Ovary (tissue), 3 donors: ENCODE data around the gene LHFPL6.

Source experiments
- EP300 ChIP-seq: sonication (generic); formaldehyde crosslinking; IDR thresholded peaks from one replicate; pipeline ENCODE4 v1.6.1; 2017; ENCODE audit warnings: antibody characterized with exemption
- POLR2A ChIP-seq: fragments of 450-650 bp; IDR thresholded peaks from one replicate; pipeline ENCODE4 v1.6.1; 2017; ENCODE audit warnings: antibody characterized with exemption, mild to moderate bottlenecking, moderate library complexity
- TF ChIP-seq, protein P1 (sequence below), 3 donors: fragments of 450-650 bp in 2 of 3; fragments of 200-600 bp in 1 of 3; IDR thresholded peaks; one replicate each; pipeline versions ENCODE4 v1.5.1 to v1.8.0; 2016 to 2022; ENCODE audit warnings: antibody characterized with exemption in 3 of 3, mild to moderate bottlenecking in 1 of 3
- donor health status: DM: no; HTN: no; CAD: no.

DNA sequence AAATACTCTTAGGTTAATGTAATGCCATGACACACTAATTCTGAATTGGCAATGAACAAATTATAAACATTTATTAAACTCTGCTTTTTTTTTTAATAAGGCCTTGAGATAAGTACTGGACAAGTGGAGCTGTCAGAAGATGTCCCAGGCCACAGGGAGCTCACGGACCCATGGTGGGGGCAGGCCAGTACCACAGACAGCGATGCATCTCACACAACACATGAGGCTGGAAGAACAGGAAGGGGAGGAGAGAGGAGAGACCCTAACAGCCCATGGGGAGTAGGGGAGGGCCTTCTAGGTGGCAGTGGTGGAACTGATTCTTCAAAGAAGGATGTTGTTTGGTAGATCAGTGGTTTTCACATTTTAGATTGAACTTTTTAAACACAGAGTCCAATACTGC is 128.4 kb downstream of the LHFPL6 start:
- TF ChIP-seq, protein P1, sequence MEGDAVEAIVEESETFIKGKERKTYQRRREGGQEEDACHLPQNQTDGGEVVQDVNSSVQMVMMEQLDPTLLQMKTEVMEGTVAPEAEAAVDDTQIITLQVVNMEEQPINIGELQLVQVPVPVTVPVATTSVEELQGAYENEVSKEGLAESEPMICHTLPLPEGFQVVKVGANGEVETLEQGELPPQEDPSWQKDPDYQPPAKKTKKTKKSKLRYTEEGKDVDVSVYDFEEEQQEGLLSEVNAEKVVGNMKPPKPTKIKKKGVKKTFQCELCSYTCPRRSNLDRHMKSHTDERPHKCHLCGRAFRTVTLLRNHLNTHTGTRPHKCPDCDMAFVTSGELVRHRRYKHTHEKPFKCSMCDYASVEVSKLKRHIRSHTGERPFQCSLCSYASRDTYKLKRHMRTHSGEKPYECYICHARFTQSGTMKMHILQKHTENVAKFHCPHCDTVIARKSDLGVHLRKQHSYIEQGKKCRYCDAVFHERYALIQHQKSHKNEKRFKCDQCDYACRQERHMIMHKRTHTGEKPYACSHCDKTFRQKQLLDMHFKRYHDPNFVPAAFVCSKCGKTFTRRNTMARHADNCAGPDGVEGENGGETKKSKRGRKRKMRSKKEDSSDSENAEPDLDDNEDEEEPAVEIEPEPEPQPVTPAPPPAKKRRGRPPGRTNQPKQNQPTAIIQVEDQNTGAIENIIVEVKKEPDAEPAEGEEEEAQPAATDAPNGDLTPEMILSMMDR (IDR thresholded peaks at IDR 0.05), result no peak
- TF ChIP-seq POLR2A (no peak), EP300 (no peak)
